GM18505 (cell line): ENCODE data around the gene SPO11.

ENCODE experiments used
- ATAC-seq: cut with Tn5 transposase; IDR thresholded peaks from one replicate; pipeline ENCODE4 v1.9.1; 2021; ENCODE audit not compliant: unreplicated experiment
- POLR2A ChIP-seq: IDR thresholded peaks from 4 replicates; pipeline ENCODE4 v1.6.1; 2011; ENCODE audit warnings: borderline replicate concordance; ENCODE audit not compliant: insufficient read depth, insufficient read length; ENCODE audit errors: extremely low read depth

SPO11 gene

DNA sequence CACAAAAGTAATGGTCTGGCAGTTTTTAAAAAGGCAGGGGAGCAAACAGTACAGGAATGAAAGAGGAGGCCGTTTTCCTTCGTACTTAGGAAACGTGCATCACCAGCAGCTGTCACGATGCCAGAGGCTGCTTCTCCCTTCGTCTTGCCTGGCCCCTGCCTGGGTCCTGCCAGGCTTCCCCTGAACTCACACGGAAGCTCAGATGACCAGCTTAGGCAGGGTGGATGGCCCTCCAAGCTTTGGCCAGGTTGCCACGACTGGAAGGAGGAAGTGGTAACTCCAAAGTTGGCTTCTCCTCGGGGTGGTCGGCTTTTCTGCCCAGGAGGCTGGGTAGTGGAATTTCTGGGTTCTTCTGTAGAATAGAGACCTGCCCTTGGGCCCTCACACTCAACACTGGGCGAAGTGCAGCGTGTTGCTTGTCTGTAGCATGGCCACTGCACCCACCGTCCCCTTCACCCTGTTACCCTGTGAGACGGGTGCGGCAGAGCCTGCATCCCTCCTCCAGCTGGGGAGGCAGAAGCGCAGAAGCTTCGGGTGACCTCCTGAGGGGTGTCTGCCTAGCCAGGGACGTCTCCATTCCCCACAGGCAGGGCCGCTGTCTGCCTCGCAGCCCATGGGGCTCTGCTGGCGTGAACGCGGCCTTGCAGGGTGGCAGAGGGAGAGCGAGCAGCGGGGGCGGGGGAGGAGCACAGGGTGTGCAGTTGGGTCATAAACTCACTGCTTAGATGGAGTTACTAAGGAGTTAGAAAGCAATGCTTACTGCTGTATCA is 43.2 kb downstream of the SPO11 start:
- no peak for ATAC-seq
- no peak for TF ChIP-seq POLR2A

DNA sequence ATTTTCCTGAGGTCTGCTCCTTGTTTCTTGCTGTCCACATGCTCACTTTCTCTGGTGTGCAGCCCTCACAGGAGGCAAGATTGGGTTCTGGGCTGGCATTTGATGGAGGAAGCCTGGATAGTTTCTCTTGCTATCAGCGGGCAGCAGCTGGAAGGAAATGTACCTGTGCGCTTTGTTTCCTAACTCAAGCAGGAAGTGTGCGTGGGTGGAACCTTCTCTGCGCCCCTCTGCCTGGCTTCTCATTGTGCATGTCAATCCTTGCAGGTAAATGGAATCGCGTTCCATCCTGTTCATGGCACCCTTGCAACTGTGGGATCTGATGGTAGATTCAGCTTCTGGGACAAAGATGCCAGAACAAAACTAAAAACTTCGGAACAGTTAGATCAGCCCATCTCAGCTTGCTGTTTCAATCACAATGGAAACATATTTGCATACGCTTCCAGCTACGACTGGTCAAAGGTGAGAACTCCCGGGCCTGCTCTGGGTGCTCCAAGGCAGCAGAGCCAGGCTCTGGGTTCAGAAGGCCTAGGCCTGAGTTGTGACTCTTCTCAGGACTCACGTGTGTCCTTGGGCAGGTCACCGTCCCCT is 44.8 kb downstream of the SPO11 start:
- no peak for TF ChIP-seq POLR2A
- ATAC-seq, result no peak

DNA sequence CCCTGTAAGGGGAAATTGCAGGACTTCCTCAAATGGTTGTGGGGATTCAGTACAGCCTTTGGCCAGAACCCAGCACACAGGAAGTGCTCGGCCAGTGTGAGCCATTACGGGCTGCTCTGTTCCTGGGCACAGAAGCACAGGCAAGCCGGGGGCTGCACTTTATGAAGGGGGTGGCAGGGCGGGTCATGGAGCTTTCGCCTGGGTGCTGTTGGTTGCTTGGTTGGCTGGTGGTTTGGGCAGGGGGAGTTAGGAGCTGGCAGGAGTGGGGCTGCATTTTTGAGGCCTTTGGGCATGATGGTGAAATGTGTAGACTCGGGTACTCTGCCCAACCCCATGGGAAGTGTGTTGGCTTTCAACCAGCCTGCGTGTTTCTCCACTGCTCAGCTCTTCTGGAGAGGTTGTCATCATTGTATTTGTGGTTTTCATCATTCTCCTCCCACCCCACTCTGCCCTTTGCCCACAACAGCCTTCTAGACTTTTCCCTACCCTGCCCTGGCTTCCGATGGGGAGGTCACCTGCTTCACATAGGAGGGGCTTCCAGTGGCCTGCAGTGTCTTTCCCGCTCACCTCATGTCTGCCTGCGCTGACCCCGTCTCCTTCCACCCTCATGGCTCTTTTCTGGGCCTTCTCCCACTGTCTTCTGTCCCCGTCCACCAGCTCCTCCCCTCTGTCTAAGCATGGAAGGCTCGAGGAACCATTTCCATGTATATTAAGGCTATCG is 45.5 kb downstream of the SPO11 start:
- ATAC-seq, result no peak
- TF ChIP-seq POLR2A, result no peak

DNA sequence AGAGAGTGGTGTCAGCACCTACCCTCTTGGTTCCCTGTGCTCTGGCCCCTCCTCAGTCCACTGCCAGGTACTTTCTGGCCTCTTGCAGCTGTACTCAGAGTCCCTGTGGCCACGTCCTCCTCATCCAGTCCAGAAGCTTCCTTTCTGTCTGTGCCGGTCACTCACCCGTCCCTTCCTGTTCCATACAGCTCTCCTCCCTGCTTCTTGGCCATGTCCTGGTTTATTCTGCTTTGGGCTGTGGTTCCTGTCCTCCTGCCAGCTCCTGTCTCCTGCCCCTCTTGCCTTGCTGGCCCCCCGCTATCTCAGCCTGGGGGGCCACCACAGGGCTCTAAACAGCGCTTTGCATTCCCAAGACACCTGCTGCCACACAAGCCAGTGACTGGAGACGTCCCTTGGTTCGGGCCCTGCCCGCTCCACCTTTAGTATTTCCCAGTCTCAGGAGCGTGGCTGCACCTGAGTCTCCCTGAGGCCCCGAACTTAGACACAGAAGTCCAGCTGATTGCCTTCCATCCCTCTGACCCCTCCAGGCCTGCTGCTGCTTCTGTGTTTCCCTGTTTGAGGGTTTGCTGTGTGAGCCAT is 46.1 kb downstream of the SPO11 start:
- ATAC-seq, result no peak

DNA sequence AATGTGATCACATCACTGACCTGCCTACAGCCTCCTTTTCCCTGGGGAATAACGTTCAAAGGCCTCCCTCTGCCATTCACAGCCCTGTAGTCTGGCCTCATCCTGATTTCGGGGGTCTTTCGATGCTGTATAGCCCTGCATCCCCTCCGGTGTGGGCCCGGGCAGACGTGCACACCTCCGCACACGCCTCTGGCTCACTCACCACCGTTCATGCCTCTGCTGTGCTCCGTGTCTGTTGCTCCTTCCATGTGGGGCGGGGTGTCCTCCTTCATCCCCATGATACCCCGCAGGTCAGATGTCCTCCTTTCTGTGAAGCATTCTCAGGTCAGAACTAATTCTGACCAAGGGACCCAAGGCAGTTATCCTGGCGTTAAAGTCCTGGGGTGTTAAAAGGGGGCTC is 47.7 kb downstream of the SPO11 start:
- no peak for ATAC-seq
- TF ChIP-seq POLR2A, result no peak

More for the DNA sequence above, 46.1 kb downstream of the SPO11 start:
- TF ChIP-seq POLR2A, result no peak

DNA sequence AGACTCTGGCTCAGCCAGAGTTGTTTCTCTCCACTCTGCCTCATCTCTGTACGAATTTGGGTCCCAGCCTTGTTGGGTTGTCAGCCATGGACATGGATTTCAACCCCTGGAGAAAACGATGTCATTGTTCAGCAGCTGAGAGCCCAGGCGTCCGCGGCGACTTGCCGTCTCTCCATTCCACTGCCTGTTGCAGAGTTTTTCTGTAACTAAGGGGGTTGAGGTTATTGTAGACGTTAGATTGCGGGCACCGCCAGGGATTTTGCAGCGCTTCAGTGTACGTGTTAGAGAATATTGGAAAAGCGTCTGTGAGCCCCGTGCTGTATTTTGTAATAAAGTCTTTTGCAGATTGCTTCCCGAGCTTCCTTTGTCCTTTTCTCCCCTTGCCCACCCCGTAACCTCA is 48.5 kb downstream of the SPO11 start:
- TF ChIP-seq POLR2A, result no peak
- no peak for ATAC-seq

DNA sequence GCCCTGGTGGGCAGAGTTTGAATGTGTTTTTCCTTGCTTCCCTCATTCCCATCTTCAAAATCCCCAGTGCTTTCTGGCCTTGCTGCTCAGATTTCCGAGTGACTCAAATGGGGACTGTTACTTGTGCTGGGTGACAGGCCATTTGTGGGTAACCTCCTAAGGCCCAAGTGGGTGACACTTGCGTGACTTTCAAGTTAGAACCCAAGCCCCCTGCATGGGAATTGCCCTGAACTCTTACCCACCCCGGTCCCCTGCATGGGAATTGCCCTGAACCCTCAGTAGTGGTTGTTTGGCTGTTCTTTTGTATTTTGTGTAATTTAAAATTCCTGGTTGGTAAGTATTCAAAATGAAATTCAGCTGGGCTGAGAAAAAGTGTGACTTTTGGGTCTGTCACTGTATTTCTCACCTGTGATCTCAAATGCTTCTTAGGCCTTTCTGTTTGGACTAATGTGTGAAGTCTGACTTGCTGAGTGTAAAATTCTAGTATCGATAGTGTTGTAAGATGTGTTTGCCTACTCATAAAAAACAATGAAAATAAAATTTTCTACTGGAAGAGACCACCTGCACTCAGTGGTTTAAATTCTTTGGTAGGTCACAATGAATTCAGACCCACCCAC is 49.2 kb downstream of the SPO11 start:
- TF ChIP-seq POLR2A, result no peak
- ATAC-seq, result no peak

DNA sequence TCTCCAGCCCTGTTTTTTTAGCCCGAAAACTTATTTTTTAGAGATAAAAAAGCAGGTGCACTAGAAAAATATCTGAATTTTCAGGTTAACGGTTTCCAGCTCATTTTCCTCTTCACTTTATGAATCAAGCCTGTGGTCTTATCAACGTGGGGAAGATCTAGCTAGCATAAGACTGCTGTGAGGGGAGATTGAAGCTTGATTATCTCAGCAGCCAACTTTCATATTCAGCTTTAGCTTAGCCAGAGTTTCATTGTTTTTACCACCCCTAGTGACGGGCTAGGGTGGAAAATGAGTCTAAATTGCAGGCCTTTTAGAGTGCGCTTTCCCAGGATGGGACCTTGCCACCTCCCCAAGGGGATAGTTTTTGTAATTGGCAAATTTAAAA is 49.7 kb downstream of the SPO11 start:
- no peak for ATAC-seq
- no peak for TF ChIP-seq POLR2A

DNA sequence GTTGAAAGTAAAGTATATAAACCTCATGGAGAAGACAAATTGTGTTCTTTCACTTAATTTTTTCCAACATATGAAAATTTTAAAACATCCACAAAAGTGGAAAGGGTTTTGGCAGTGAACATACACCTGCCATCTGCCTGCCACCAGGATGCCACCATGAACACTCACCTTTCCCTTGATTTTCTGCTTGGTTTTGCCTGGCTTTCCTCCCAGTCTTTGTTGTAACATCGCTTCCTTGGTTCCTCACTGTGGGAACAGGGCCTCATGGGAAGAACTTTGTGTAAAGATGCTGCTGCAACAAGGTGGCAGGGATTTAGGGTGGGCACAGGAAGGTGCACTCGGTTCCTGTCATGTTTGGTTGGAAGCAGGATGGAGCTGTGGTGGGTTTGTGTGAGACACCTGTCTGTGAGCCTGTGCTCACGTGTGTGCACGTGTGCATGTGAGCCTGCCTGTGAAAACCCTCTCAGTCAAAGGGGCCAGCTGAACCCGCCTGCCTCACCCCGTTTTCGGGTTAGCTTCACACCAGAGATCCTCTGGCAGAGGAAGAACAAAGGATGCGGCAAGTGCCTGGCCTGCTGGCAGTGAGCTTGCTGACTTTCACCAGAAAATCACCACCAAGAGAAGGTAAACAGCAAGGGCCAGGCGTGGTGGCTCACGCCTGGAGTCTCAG is 50.6 kb downstream of the SPO11 start:
- TF ChIP-seq POLR2A, result no peak
- ATAC-seq, result no peak

DNA sequence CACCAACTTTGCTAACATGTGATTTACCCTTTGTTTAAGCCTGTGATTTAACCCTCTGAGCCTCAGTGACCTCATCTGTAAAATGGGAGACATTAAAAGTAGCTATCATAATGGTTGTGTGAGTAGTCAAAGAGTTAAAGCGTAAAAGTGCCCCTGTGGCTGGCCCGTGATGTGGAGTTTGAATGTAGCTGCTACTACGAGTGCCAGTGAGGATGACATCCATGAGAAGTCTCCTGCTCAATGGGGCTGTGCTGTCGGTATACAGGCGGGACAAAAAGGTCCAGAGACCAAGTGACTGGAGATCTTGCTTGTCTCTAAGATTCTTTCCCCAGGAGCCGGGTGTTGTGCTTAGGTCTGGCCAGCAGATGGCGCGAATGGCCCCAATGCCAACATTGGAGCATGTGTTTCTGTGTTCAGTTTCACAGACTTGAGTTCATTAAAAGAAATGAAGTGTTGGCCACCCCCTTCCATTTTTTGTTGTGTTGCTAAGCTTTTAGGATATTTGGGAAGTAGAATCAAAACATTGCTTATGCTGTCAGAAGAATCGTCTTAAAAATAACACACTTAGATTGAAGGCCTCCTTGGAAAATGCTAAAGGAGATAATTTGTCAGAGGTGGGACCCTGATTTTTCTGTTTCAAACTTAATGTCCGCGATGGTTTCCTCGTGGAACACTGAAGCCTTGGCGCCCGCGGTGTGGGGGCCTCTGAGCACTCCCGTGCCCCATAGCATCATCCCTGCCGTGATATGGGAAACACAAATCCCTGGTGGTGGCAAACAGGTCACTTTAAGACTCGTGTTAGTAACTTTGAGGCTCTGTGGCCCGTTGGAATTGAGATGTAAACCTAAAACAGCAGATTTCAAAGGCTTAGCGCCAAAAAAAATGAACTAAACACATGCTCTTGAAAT is 52.2 kb downstream of the SPO11 start:
- no peak for TF ChIP-seq POLR2A
- no peak for ATAC-seq

DNA sequence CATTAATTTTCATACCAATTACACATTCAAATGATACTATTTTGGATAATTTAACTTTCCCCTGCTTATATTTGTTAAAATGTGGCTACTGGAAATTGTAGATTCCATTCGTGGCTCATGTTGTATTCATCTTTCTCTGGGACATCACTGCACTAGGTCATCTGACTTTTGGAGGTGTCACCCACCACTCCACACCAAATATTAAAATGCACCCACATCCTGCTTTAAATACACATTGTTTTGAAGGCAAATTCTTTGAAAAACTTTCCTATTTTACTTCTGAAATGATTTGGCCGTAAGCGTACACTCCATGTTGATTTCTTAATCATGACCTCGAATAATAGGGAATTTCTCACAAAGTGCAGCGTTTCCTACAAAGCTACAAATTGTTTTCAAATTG is 52.9 kb downstream of the SPO11 start:
- no peak for ATAC-seq
- TF ChIP-seq POLR2A, result no peak

DNA sequence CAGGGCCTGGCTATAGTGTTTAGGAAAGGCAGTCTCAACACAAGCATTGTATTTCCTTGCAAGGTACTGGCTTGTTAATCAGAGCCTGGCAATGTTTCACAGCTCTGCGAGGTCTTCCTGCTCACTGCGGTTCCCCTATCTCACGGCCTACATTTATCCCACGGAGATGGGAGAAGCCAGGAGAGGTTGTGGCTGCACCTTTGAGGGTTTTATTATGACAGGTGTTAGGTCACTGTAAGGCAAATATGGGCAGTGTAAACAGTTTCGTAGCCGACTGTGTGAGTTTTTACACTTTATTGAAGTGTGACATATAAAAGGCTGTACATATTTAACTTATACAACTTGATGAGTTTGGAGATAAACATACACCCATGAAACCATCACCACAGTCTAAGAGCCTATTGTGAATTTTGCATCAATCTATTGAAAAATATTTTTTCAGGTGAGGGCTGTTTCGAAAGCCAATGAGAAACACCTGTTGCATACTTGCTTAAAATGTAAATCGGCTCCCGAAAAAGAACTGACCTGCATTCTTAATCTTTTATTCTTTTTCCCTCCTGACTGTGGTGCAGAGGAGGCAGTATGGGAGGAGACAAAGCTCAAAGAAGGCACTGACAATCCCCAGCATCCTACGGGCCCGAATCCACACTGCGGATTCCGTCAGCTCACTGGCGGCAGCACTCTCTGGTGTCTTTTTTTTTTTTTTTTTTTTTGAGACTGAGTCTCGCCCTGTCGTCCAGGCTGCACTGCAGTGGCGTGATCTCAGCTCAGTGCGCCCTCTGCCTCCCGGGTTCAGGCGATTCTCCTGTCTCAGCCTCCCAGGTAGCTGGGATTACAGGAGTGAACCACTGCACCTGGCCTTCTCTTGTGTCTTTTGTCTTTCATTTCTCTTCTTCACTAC is 54.1 kb downstream of the SPO11 start:
- ATAC-seq, result no peak
- TF ChIP-seq POLR2A, result no peak

DNA sequence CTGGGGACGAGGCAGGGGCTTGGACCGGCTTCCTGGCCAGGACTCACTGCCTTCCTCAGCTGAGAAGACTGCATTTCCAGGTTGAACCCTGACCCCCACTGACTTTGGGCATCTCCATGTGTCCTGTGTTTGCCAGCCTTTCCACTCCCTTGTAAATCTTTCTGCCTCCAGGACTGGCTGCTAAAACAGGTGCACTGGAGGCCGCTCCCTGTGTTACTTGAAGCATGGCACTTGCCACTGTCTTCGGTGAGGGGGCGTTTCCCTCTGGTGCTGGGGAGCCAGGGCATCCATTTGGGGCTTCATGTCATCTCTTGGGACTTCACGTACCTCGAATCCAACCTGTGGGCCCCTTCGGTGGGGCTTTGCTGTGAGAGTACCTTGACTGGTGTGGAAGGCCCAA is 54.9 kb downstream of the SPO11 start:
- ATAC-seq, result no peak
- no peak for TF ChIP-seq POLR2A
